Uterus (tissue), 4 donors: ENCODE data around the gene MAP1S. TPM values are rescaled to one million over a fixed set of nuclear protein-coding genes. Genes with fewer than 3 reads are reported as not detected.

Experiments
- DNase-seq, 2 donors: peaks; one replicate each; pipeline ENCODE4 v3.0.0-alpha.2; 2019 to 2020
- H3K27ac ChIP-seq, 2 donors: fragments of 200-600 bp; sonication (generic); 1 replicate in 1 of 2; 2 replicates in 1 of 2; pipeline ENCODE4 v1.5.1; 2016 to 2018
- H3K27me3 ChIP-seq, 2 donors: fragments of 200-600 bp; sonication (generic); one replicate each; pipeline ENCODE4 v1.5.1; 2018 to 2019; ENCODE audit warnings: control low read depth in 1 of 2
- H3K36me3 ChIP-seq, 2 donors: fragments of 200-600 bp; sonication (generic); one replicate each; pipeline ENCODE4 v1.5.1; 2019; ENCODE audit warnings: control low read depth in 1 of 2
- H3K4me1 ChIP-seq, 2 donors: fragments of 200-600 bp; sonication (generic); one replicate each; pipeline ENCODE4 v1.5.1; 2018 to 2019; ENCODE audit warnings: control low read depth in 1 of 2
- H3K4me3 ChIP-seq, 2 donors: fragments of 200-600 bp; sonication (generic); 1 replicate in 1 of 2; 2 replicates in 1 of 2; pipeline ENCODE4 v1.5.1; 2018 to 2019; ENCODE audit warnings: mild to moderate bottlenecking in 1 of 2
- H3K9me3 ChIP-seq, 2 donors: fragments of 200-600 bp; sonication (generic); one replicate each; pipeline ENCODE4 v1.5.1; 2019; ENCODE audit warnings: control low read depth in 1 of 2
- CTCF ChIP-seq, 4 experiments: fragments of 200-600 bp in 2 of 4; fragments of 450-650 bp in 2 of 4; sonication (generic) in 2 of 4; IDR thresholded peaks; one replicate each; pipeline ENCODE4 v1.5.1; 2016 to 2019; ENCODE audit warnings: antibody characterized with exemption in 4 of 4, mild to moderate bottlenecking in 2 of 4, moderate library complexity in 1 of 4
- POLR2A ChIP-seq, 2 donors: fragments of 450-650 bp; IDR thresholded peaks; one replicate each; pipeline ENCODE4 v1.6.1; 2016; ENCODE audit warnings: antibody characterized with exemption in 2 of 2, mild to moderate bottlenecking in 1 of 2, moderate library complexity in 1 of 2
- intact Hi-C: fragments of 100-400 bp; cut with DNase I; formaldehyde crosslinking; loops from one replicate; pipeline ENCODE4 v1.15.1; 2023; ENCODE audit warnings: low total_unique reads
- total RNA-seq, 4 donors: library from RNA; depleted of rRNA in 3 of 4; stranded (reverse); fragments of >200 nt in 3 of 4; gene quantifications; one replicate each; pipeline versions ENCODE4 v1.1.0 to v1.2.4, GENCODE V29; 2014 to 2023
- donor health status: DM: yes; HTN: yes; CAD: no.

The MAP1S gene
- total RNA-seq, 4 donors from 2014 or later = 6.2 to 78.7 (median 50.3) TPM

- H3K36me3 ChIP-seq = no peaks in the 10 kb centered on the region
- DNase-seq = no peak
- H3K4me3 ChIP-seq = no peak overlapping the region
- TF ChIP-seq POLR2A (IDR thresholded peaks at IDR 0.05) (no peak), CTCF (IDR thresholded peaks at IDR 0.05) (no peak)
- no peaks in the 10 kb centered on the region for H3K4me1 ChIP-seq
- no peaks in the 10 kb centered on the region for H3K27me3 ChIP-seq
- no peak overlapping the region for H3K27ac ChIP-seq
- H3K9me3 ChIP-seq = no peaks in the 10 kb centered on the region
- intact Hi-C loops = no loop called here
Observed at GRCh38 chr19:17737690-17738153, 18.4 kb downstream of the MAP1S start.

- H3K4me1 ChIP-seq = no peaks in the 10 kb centered on the region
- H3K27ac ChIP-seq = no peak overlapping the region
- no peak for DNase-seq
- no peaks in the 10 kb centered on the region for H3K36me3 ChIP-seq
- H3K27me3 ChIP-seq = no peaks in the 10 kb centered on the region
- intact Hi-C loops = no loop called here
- TF ChIP-seq CTCF (IDR thresholded peaks at IDR 0.05) (no peak), POLR2A (IDR thresholded peaks at IDR 0.05) (no peak)
- no peaks in the 10 kb centered on the region for H3K9me3 ChIP-seq
- H3K4me3 ChIP-seq = no peak overlapping the region
Observed at GRCh38 chr19:17739121-17739875, 20.0 kb downstream of the MAP1S start.

GRCh38 chr19:17741456-17741855, 22.2 kb downstream of the MAP1S start:
- Histone ChIP-seq H3K27ac (no peak overlapping the region), H3K27me3 (no peaks in the 10 kb centered on the region), H3K4me3 (no peak overlapping the region), H3K9me3 (no peaks in the 10 kb centered on the region), H3K4me1 (no peaks in the 10 kb centered on the region), H3K36me3 (no peaks in the 10 kb centered on the region)
- intact Hi-C loops = no loop called here
- TF ChIP-seq CTCF (IDR thresholded peaks at IDR 0.05) (no peak), POLR2A (IDR thresholded peaks at IDR 0.05) (no peak)
- no peak for DNase-seq

- H3K4me1 ChIP-seq = peaks cover 0 to 5% of the 10 kb centered on the region in 2 donors
- H3K27me3 ChIP-seq = no peaks in the 10 kb centered on the region
- no peaks in the 10 kb centered on the region for H3K9me3 ChIP-seq
- no peak overlapping the region for H3K27ac ChIP-seq
- TF ChIP-seq POLR2A (IDR thresholded peaks at IDR 0.05) (no peak), CTCF (IDR thresholded peaks at IDR 0.05) (no peak)
- no peaks in the 10 kb centered on the region for H3K36me3 ChIP-seq
- intact Hi-C loops = no loop called here
- no peak for DNase-seq
- no peak overlapping the region for H3K4me3 ChIP-seq
Observed at GRCh38 chr19:17743874-17744580, 24.7 kb downstream of the MAP1S start.
